ENCODE data around the gene NCKAP5.

The NCKAP5 gene

DNA sequence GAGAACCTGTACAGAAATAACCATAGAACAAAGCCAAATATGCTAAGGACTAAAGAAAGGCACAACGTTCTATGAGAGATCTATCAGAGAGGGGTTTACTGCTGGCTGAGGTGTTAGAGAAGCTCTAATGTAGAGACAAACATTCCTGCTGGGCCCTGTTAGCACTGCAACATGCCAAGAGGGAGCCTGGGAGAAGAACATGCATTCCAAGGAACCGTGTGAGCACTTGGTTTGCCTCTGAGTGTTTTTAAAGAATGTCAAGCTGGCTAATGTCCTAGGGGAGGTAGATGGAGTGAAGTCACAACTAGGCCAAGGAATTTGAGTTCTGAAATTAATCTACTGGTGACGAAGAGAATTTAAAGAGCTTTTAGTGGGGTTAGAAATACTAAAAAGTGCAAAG is 514.0 kb downstream of the NCKAP5 start:
- no peak for DNase-seq

DNA sequence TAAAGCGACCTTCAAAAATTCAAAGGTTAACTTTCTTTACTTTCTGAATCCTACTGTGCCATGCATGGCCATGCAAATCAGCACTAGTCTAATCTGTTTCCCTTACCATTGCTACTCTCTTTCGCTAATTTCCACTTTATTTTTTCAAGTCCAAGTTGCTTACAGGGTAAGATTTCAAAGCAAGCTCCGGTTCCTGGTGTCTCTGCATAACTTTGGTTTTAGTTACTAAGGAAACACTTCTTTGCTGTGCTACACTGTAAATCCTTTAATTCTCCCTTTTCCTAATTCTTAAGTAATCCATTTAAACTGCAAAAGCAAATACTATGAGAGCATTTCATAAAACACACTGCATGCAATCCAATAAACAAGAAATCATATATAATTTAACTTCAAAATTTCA is 514.7 kb downstream of the NCKAP5 start:
- no peak for DNase-seq

DNA sequence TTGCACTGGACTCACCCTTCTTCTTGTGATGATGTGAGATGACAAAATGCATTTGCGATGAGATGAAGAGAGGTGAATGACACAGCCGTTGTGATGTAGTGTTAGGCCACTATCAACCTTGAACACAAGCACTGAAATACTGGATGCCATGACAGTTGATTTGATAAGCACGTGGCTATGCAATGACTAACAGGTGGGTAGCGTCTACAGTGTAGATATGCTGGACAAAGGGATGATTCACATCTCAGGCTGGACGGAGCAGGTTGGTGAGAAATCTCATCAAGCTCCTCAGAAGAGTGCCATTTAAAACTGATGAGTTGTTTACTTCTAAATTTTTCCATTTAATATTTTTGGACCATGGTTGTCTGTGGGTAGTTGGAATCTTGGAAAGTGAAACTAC is 522.5 kb downstream of the NCKAP5 start:
- no peak for DNase-seq

DNA sequence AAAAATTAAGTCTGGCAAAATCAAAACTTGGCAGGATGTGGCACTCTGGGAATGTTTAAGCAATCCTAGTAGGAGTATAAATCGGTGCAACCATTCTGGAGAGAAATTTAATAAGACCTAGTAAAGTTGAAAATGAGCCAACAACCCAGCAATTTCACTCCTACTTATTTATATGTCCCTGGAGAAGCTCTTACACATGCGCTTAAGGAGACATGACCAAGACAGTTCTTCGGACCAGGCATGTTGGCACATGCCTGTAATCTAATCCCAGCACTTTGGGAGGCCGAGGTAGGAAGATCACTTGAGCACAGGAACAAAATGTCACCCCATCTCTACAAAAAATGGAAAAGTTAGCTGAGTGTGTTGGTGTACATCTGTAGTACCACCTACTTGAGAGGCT is 523.7 kb downstream of the NCKAP5 start:
- no peak for DNase-seq

DNA sequence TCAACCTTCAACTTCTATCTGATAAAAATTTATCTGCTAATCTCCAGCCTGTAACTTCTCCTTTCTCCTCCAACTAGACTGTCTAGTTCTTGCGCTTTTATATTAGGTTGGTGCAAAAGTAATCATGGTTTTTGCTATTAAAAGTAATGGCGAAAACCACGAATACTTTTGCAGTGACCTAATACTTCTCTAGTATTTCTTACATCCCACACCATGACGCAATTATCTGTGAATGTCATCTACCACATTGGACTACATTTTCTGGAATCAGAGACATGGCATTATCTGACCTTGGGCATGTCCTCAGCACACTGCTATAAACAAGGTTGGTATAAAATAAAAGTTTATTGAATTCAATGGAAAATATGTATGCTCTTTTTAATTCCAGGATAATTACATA is 528.1 kb downstream of the NCKAP5 start:
- DNase-seq, result no peak

DNA sequence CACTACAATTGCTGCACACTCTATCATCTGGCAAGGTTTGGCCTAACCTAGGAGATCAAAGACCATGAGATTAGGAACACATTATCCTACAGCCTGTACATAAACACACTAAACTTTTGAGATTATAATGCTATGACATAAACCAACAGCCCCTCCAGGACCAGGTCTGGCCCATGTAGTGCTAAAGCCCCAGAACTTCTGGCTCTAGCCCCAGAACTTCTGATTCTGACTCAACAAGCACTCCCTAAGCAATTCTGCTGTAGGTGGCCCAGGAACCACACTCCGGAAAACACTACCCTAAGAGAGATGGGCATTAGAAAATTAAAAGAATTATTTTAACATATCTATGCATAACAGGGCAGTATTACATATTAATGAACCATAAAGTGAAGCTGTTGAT is 528.7 kb downstream of the NCKAP5 start:
- no peak for DNase-seq

DNA sequence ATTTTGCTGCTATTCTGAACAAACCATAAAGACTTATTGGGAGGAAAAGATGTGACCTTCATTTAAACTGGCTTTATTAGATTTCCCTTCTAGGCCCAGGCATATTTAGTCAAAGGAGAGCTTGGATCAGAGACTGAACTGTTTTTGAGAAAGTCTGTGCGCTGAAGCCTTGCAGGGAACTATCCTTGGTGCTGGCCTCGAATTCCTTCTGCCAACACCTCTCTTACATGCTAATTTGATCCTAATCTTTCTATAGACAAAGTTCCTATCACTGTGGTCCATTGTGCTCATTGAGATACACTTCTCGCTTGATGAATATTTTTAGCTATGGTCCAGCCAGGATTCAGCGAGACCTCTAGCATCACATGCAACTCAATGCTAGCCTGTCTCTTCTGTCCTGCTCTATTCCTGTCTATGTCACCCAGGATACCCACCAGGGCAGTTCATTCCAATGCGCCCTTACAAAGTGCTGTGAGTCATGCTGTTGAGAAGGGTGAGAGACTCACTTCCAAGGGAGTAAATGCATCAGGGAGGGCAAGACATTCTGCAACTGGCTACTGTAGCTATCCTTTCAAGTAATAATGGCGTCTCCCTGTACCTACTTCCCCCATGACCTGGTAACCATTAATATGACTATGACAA is 541.6 kb downstream of the NCKAP5 start:
- DNase-seq, result no peak

DNA sequence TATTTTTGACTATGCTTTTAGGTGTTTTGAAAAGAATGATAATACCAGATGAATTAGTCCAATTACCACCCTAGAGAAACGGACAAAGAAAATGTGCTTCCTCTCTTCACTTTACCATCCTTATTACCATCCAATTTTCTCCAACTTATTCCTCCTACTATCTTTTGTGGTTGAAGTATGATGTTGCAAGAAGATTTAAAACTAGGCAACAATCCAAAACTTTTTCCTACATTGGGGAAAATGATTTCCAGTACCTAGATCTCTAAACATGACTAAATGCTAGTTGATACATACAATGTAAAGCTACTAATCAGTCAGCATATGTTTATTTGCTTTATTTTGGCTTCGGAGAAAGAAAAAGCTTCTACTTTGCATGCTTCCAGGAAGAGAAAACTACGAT is 543.3 kb downstream of the NCKAP5 start:
- no peak for DNase-seq

DNA sequence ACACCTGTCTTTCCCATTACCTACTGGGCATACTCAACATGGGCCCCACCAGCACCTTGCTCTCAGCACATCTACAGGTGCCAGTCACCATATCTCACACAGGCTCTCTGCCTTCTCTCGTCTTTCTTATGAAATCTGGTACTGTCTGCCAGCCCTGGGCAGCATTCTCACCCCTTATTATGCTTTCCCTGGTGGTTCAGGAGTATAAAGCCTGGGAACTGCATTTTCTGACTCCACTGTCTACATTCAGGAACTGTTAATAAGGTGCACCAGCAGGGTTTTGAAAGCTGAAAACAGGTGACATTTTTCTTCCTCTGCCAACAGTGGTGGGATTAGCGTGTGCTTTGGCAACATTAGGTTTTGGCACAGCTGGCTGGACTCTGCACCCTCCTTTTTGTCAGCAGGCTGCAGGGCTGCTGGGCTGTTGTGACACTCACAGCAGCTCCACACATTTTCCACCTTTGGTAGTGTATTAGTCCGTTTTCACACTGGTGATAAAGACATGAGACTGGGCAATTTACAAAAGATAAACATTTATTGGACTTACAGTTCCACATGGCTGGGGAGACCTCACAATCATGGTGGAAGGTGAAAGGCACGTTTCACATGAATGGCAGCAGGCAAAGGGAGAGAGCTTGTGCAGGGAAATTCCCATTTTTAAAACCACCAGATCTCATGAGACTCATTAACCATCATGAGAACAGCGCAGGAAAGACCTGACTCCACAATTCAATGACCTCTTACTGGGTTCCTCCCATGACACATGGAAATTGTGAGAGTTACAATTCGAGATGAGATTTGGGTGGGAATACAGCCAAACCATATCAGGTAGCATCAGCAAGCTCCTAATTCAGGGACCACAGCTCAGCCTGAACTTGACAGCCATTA is 555.2 kb downstream of the NCKAP5 start:
- DNase-seq, result no peak

DNA sequence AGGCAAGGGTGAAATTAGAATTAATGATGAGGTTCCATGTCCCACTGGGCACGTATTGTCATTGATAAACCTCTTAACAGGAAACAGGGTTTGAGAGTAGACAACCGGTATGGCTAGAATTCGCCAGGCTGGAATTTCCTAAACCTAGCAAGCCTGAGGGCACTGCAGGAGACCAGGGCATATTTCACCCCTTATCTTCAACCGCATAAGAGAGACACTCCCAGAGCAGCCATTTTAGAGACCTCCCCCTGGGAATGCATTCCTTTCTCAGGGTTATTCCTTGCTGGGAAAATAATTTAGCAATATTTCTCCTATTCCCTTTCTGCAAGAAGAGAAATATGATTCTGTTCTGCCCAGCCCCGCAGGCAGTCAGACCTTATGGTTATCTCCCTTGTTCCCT is 563.6 kb downstream of the NCKAP5 start:
- no peak for DNase-seq

DNA sequence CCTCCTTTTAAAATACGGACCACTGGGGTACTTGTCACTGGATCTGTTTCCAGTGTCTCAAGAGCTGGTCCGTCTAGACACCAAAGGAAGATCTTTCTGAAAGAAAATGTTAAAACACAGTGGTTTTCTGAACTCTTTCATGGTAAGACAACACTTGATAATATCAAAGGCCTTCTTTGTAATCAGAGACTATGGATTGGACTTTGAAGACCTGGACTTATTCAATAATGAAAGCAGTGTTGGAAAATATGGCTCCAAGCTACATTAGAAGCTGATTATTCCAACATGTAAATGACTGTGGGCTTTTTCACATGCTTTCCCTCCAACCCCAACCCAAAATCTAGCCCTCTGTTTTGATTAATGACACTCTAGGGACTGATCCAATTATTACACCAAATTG is 568.8 kb downstream of the NCKAP5 start:
- no peak for DNase-seq

DNA sequence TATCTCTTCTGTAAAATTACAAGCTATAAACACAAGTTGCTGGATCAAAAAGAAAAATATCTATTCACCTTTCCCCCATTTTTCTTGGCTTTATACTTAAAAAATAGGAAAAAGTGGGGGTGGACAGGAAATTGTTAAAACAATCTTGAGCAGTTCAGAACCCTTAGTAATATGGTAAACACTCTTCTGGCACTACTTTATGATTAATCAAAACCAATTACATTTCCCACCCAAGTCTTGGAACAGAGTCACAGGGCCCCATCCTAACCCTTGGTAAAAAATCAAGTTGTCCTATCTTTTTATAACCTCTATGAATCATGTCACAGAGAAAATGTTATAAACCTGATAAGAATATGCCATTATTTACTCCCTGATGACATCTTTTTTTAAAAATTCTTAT is 570.0 kb downstream of the NCKAP5 start:
- DNase-seq, result no peak

DNA sequence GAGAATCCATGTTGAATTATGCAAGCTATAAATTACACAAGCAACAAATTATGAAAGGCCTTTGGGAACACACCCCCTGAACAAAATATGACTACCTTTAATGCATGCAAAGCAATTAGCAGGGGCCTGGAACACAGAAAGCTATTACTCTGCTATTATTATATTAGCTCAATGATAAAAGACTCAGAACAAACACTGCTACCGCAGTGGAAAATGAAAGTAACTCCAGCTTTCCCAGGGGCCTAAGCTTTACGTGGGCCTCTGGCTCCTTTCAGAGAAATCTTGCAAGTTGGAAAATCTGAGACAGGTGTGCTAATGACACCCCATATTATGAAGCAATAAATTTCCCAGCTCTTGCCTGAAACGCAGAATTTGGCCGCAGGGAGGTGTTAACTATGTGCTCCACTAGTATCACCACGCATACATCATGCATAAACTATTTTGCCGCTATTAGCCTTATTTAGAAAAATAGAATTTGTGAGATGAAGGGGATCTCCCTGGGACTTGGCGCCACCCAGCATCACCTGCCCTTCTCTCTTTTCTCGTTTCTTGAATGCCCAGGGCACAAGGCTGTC is 576.7 kb downstream of the NCKAP5 start:
- DNase-seq, result no peak

DNA sequence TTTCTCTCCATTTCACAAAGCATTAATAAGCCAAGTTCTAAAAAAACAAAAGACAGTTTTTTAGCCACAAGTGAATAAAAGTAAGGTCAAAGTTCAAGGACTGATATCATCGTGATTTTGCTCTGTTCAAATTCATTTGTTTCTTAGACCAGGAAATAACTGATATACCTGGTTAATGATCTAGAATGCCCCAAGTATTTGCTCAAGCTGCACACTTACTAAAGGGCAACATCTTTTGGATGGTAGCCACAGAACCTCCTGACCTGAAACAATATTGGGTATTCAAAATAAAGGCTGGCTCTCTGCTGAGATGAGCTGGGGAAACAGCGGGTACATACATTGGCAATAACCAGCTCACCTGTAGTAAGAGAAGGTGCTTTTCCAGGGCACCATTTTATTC is 583.5 kb downstream of the NCKAP5 start:
- DNase-seq, result no peak

DNA sequence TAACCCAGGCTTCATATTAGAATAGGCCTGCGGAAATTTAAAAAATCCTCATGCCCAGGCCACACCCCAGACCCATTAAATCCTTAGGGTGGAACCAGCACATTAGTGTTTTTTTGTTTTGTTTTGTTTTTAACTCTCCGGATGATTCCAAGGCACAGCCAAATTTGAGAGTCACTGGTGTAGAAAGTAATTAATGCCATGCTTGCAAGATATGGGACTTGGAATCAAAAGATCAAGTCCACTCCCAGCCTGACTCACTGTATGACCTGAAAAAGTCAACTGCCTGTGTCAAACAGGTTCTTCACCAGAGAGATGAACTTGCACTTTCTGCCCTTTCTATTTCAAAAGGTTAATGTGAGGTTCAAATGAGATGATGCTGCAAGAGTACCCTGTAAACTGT is 588.0 kb downstream of the NCKAP5 start:
- DNase-seq, result no peak

DNA sequence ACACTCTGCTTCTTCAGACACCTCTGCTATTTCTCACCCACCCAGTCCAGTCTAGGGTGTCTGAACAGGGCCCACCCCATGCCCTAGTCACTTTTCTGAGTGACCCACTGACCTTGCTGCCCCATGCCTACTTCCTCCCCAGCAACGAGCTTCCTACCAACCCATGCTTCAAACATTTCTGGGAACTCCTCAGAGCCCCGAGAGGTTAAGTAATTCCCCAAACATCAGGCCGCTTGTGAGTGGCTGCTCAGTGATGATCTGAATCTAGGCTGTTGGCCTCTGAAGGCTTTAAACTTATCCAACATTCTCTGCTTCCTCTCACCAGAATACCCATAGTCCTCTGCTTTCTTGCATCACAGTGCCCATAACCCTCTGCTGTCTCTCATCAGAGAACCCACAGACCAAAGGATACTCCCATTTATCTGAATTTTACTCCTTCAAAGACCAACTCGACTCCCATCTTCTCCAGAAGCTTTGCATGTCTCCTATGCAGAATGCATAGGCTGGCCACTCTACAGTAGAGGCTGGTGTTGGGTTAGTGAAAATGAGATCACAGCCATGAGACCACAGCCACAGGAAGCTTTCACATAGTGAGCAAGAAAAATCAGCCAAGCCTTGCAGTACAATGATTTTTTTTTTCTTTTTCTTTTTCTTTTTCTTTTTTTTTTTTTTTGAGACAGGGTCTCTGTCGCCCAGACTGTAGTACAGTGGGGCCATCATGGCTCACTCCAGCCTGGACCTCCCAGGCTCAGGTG is 588.7 kb downstream of the NCKAP5 start:
- DNase-seq, result no peak

DNA sequence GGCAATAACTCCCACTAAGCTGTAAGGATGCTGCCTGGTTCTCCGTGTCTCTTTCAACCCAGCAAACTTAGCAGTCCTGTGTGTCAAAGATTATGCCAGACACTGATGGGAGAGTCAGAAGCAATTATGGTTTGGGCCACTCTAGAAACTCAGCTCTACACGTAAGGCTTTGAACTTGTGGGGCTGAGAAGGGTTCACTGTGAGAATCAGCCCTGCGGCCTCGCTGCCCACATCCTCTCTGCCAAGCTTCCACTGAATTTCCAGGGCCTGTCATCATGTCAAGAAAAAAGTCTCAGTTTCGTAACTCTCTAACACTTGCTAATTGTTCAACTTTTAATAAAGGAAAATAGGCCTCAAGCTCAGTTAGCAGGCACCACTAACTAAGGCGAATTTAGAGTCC is 589.4 kb downstream of the NCKAP5 start:
- no peak for DNase-seq

DNA sequence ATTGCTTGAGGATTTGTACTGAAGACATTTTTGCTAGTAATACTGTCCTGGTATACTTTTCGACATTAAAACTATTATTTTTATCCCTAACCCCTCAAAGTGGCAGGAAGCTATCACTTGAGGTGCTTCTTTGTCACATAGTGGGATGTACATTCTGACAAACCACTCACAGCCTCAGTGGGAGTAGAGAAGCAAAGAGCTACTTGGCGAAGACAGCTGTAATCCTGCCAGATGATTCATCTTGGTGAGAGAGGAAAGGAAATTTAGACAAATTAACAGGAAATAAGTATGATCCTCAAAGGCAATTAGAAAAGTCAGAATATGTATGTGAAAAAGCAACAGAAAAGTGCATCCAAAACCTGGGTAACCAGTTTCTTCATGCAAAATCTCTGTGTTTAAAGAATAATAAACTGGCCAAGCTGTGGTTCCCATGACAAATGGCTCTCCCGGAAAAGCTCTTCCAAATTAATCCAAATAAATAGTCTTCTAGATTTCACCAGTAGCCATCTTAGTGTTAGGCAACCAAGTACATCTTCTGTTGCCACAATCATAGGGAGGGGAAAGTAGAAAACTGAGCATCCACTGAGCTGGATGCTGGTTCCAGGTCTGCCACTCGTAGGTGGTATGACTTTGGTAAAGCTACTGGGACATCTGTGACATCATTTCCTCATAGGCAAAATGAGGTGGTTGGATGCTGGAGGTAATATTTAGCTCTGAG is 590.3 kb downstream of the NCKAP5 start:
- DNase-seq, result no peak

DNA sequence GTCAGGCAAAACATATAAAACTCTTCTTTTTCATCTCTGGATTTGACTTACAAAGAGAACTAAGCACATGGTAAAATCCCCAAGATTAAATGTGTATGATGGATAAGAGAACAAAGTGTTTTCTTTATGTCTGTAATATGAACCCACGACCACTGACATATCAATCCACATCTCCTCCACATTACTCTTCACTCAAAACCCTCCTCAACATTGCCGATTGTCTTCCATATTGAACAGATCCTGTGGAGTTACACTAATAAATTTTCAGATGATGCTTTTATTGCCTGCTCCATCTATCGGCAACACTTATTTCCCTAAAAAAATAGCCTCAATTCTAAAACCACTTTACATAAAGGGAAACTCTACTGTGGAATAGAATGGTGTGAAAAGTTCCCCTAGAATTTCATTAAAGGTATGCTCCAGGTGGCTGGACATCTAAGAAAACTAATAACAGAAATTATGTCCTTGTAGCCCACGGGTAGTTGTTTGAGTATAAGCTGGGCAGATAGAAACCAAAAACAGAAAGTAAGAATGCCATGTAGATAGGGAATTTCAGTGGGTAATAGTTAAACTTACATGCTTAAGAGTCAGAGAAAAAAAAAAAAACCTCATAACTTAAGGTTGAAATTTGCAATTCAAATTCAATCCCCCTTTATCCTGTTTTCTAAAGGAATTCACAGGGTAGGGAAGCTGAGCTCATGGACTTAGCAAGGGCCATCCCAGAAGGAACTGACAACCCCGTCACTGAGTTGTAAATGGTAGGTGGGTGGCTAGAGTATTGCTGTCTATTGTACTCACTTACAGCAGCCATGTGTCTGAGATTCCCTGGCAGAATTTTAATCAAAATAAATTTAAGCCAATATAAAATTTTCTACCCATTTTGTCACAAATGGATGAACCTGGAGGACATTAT is 592.8 kb downstream of the NCKAP5 start:
- no peak for DNase-seq

DNA sequence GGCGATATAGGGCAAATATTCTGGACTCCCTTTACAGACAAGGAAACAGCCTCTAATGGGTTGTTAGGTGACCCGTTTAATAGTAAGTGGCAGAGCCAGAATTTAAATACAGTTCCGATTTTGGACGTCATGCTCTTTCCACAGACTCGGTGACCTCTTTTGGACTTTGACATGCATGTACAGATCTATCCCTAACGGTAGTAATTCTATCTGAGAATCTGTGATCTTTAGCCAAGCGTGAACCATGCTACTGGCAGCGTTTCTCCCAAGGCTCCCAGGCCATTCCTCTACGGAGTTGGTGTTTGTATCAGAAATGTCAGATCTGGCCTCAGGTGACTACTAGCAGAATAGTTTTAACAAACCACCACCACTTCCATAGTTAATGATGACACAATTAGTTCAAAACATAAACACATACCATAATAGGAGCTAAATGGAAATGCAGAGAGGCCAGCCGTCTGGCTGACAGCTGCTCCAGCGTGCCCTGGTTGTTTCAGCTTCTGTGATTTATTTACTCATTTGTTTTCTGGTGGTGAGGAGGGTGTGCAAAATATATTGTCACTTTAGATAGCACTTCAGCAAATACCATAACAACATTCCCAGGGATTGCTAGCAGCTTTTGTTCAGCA is 593.7 kb downstream of the NCKAP5 start:
- peak; percentile 37 for DNase-seq
